ENCODE results near the gene GPRASP1. TPM values are rescaled to one million over a fixed set of nuclear protein-coding genes. Genes with fewer than 3 reads are reported as not detected.

The GPRASP1 gene
- total RNA-seq, 1 donor from 2014 or later = 7.3 TPM

DNA sequence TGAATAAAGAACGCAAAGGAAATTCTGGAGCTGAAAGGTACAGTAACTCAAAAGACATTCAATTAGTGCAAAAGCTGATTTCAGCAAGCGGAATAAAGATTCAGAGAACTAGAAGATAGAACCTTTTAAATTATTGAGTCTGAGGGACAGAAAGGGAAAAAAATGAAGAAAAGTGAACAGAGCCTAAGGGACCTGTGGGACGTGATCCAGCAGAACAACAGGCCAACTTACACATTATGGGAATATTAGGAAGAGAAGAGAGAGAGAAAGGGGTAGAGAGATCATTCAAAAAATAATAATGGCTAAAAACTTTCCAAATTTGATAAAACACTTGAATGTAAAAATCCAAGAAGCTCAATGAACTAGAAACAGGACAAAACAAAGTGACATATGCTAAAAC, 43.5 kb downstream of the GPRASP1 start:
- no peak overlapping the region for H3K4me3 Mint-ChIP-seq
- H3K4me1 Mint-ChIP-seq = no peaks in the 10 kb centered on the region
- H3K9me3 Mint-ChIP-seq = peaks cover 19% of the 10 kb centered on the region

DNA sequence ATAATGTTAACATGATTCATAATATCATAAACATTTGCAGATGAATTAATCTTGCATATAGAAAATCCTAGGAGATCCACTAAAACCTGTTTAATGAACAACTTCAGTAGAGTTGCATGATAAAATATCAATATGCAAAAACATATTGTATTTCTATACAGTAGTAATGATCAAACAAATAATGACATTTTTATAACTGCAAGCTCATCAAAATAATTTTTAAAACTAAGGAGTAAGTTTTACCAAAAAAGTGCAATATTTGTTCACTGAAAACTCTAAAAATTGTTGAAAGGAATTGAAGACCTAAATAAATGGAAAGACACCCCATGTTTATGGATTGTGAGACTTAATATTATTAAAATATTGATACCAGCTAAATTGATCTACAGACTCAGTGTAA, 45.0 kb downstream of the GPRASP1 start:
- Histone ChIP-seq H3K27ac (no peak overlapping the region), H3K27me3 (no peaks in the 10 kb centered on the region), H3K4me3 (no peak overlapping the region), H2AFZ (replicated peaks) (no peak overlapping the region), H3K79me2 (ENCODE audit: low read depth) (no peaks in the 10 kb centered on the region), H3K36me3 (no peaks in the 10 kb centered on the region), H3F3A (ENCODE audit: low read depth) (no peaks in the 10 kb centered on the region), H4K20me1 (ENCODE audit: low read depth) (no peaks in the 10 kb centered on the region), H3K4me1 (no peaks in the 10 kb centered on the region), H3K9me3 (ENCODE audit: low read depth) (peaks cover 7% of the 10 kb centered on the region), H3K4me2 (no peak overlapping the region), H3K9ac (no peak overlapping the region)
- H3K4me3 Mint-ChIP-seq = no peak overlapping the region
- no peak overlapping the region for H3K27ac Mint-ChIP-seq
- no peaks in the 10 kb centered on the region for H3K27me3 Mint-ChIP-seq (ENCODE audit: insufficient read depth, low read depth)
- H3K9me3 Mint-ChIP-seq = peaks cover 12% of the 10 kb centered on the region
- no peaks in the 10 kb centered on the region for H3K36me3 Mint-ChIP-seq
- TF ChIP-seq EZH2 (IDR thresholded peaks at IDR 0.05) (no peak), EZH2phosphoT487 (IDR thresholded peaks at IDR 0.05) (no peak)
- TF ChIP-seq, protein P1, sequence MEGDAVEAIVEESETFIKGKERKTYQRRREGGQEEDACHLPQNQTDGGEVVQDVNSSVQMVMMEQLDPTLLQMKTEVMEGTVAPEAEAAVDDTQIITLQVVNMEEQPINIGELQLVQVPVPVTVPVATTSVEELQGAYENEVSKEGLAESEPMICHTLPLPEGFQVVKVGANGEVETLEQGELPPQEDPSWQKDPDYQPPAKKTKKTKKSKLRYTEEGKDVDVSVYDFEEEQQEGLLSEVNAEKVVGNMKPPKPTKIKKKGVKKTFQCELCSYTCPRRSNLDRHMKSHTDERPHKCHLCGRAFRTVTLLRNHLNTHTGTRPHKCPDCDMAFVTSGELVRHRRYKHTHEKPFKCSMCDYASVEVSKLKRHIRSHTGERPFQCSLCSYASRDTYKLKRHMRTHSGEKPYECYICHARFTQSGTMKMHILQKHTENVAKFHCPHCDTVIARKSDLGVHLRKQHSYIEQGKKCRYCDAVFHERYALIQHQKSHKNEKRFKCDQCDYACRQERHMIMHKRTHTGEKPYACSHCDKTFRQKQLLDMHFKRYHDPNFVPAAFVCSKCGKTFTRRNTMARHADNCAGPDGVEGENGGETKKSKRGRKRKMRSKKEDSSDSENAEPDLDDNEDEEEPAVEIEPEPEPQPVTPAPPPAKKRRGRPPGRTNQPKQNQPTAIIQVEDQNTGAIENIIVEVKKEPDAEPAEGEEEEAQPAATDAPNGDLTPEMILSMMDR (IDR thresholded peaks at IDR 0.05) = no peak
- DNase-seq (ENCODE audit: low spot score) = no peak
- H3K4me1 Mint-ChIP-seq = no peaks in the 10 kb centered on the region

More for the DNA sequence above, 43.5 kb downstream of the GPRASP1 start:
- H3K9ac ChIP-seq = no peak overlapping the region
- no peak overlapping the region for H3K4me3 ChIP-seq
- H3K36me3 ChIP-seq = no peaks in the 10 kb centered on the region
- TF ChIP-seq, protein P1 (IDR thresholded peaks at IDR 0.05) = no peak
- TF ChIP-seq EZH2phosphoT487 (IDR thresholded peaks at IDR 0.05) (no peak), EZH2 (IDR thresholded peaks at IDR 0.05) (no peak)
- H3K4me1 ChIP-seq = no peaks in the 10 kb centered on the region
- DNase-seq (ENCODE audit: low spot score) = no peak
- no peaks in the 10 kb centered on the region for H3K36me3 Mint-ChIP-seq
- peaks cover 7% of the 10 kb centered on the region for H3K9me3 ChIP-seq (ENCODE audit: low read depth)
- H3F3A ChIP-seq (ENCODE audit: low read depth) = no peaks in the 10 kb centered on the region
- H3K79me2 ChIP-seq (ENCODE audit: low read depth) = no peaks in the 10 kb centered on the region
- no peak overlapping the region for H2AFZ ChIP-seq (replicated peaks)
- H3K27ac ChIP-seq = no peak overlapping the region
- H3K27me3 ChIP-seq = no peaks in the 10 kb centered on the region
- H4K20me1 ChIP-seq (ENCODE audit: low read depth) = no peaks in the 10 kb centered on the region
- no peaks in the 10 kb centered on the region for H3K27me3 Mint-ChIP-seq (ENCODE audit: insufficient read depth, low read depth)
- no peak overlapping the region for H3K4me2 ChIP-seq
- H3K27ac Mint-ChIP-seq = no peak overlapping the region

DNA sequence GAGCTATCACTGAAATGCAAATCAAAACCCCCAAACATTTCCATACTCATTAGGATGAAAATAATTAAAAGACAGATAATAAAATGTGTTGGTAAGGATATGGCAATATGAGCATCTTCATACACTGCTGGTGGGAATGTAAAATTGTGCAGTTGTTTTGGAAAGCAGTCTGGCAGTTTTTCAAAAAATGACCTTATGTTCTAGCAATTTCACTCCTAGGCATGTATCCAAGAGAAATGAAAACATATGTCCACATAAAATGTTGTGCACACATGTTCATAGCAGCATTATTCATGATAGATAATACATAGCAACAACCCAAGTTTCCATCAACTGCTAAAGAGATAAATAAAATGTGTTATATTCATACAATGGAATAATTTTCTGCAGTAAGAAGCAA, 46.2 kb downstream of the GPRASP1 start:
- Mint-ChIP-seq H3K36me3 (no peaks in the 10 kb centered on the region), H3K27ac (no peak overlapping the region), H3K9me3 (peaks cover 7% of the 10 kb centered on the region), H3K4me3 (no peak overlapping the region), H3K27me3 (ENCODE audit: insufficient read depth, low read depth) (no peaks in the 10 kb centered on the region), H3K4me1 (no peaks in the 10 kb centered on the region)
- Histone ChIP-seq H3K9ac (no peak overlapping the region), H3K79me2 (ENCODE audit: low read depth) (no peaks in the 10 kb centered on the region), H3K27me3 (no peaks in the 10 kb centered on the region), H3K9me3 (ENCODE audit: low read depth) (peaks cover 7% of the 10 kb centered on the region), H3K27ac (no peak overlapping the region), H3K4me2 (no peak overlapping the region), H3K4me3 (no peak overlapping the region), H4K20me1 (ENCODE audit: low read depth) (no peaks in the 10 kb centered on the region), H3K36me3 (no peaks in the 10 kb centered on the region), H3K4me1 (no peaks in the 10 kb centered on the region), H2AFZ (replicated peaks) (no peak overlapping the region), H3F3A (ENCODE audit: low read depth) (no peaks in the 10 kb centered on the region)
- TF ChIP-seq EZH2phosphoT487 (IDR thresholded peaks at IDR 0.05) (no peak), EZH2 (IDR thresholded peaks at IDR 0.05) (no peak)
- TF ChIP-seq, protein P1 (IDR thresholded peaks at IDR 0.05) = no peak
- DNase-seq (ENCODE audit: low spot score) = no peak

Small RNAs within 50 kb of the gene (small RNA-seq; reads per million reads assigned to genes)
- gene RNU6-589P = not detected

Other genes with a start within 250 kb of the GPRASP1 start
- gene NXF2B, start 211.5 kb upstream of the GPRASP1 start, total RNA-seq (ENCODE audit: low replicate concordance) = 0.96 and 2.2 TPM in 2 replicates
- gene TCP11X2, start 179.7 kb upstream of the GPRASP1 start, total RNA-seq (ENCODE audit: low replicate concordance) = 0.88 and 1.1 TPM in 2 replicates
- gene TMSB15A, start 134.7 kb upstream of the GPRASP1 start, total RNA-seq (ENCODE audit: low replicate concordance) = 561 and 1,054 TPM in 2 replicates
- gene ARMCX5, start 52.0 kb upstream of the GPRASP1 start, total RNA-seq (ENCODE audit: low replicate concordance) = 26.8 and 33.8 TPM in 2 replicates
- 39.0 and 44.0 TPM in 2 replicates for gene GPRASP2, start 61.0 kb downstream of the GPRASP1 start, total RNA-seq (ENCODE audit: low replicate concordance)
- gene GPRASP3, start 69.3 kb downstream of the GPRASP1 start, total RNA-seq (ENCODE audit: low replicate concordance) = 20.0 and 20.3 TPM in 2 replicates

Measured in neural progenitor cell (in vitro differentiated cells).